ENCODE results near the gene RUNX1.

DNA sequence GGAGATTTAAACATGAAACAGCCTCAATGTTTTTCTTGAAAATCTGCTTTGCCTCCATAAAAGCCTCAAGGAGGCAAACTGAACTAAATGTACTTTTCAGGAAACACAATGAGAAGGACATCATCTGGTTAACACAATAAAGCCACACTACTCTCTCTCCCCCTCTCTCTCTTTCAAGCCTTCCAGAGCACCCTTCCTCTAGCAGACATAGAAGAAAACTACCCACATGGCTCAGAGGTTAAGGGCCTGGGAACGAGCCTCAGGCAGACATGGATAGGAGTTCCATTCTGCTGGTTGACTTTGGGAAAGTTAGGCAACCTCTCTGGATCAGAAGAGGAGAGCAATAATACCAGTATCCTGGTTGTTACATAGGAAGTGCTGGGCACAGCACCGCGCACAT, 42.9 kb downstream of the RUNX1 start:
- TF ChIP-seq, protein P1, sequence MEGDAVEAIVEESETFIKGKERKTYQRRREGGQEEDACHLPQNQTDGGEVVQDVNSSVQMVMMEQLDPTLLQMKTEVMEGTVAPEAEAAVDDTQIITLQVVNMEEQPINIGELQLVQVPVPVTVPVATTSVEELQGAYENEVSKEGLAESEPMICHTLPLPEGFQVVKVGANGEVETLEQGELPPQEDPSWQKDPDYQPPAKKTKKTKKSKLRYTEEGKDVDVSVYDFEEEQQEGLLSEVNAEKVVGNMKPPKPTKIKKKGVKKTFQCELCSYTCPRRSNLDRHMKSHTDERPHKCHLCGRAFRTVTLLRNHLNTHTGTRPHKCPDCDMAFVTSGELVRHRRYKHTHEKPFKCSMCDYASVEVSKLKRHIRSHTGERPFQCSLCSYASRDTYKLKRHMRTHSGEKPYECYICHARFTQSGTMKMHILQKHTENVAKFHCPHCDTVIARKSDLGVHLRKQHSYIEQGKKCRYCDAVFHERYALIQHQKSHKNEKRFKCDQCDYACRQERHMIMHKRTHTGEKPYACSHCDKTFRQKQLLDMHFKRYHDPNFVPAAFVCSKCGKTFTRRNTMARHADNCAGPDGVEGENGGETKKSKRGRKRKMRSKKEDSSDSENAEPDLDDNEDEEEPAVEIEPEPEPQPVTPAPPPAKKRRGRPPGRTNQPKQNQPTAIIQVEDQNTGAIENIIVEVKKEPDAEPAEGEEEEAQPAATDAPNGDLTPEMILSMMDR (conservative IDR thresholded peaks at IDR 0.05; ENCODE audit: low read depth, low read length), result no peak
- no peak for TF ChIP-seq EZH2phosphoT487 (IDR thresholded peaks at IDR 0.05; ENCODE audit: borderline replicate concordance, low read length)
